RKO (cell line): ENCODE results near the gene C1QTNF12.

Experiments used
- DNase-seq: peaks from one replicate; pipeline ENCODE4 v3.0.0-alpha.2; 2016; ENCODE audit warnings: low spot score

The C1QTNF12 gene

DNA sequence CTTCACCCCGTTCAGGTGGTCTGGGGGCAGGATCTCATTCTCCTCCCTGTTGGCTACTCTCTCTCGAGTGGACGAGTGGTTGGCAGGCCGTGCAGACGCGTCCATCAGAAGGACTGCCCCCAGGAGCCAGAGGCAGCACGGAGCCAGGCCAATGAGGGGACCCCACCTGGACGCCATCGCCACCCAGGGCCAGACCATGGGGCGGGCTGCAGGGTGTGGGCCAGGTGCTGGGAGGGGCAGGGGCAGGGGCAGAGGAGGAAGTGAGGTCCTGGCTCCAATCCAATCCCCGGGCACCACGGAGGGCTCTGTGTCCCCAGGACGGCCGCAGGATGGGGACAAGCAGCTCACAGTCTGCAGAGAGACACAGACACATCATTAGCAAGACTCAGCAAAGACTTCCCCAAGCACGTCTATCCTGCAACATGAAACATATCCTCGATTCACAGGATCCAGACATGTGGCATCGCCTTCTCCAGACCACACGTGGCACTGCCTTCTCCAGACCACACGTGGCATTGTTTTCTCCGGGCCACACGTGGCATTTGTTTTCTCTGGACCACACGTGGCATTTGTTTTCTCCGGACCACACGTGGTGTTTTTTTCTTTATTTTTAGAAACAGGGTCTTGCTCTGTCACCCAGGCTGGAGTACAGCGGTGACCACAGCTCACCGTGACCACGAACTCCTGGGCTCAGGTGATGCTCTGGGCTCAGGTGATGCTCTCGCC lies 17.8 kb downstream of the C1QTNF12 start:
- DNase-seq, result no peak

DNA sequence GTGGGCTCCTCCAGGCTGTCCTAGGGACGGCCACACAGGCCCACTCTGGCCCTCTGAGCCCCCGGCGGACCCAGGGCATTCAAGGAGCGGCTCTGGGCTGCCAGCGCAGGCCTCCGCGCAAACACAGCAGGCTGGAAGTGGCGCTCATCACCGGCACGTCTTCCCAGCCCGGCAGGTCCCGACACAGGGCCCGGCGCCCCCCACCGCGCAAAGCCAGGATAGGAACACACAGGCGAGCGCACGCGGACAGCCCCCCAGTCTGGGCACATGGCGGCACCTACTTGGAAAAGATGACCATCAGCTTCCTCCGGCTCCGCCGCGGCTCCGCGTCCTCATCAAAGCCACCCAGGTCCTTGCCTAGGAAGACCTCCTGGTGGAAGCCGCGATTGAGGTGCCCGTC lies 18.3 kb downstream of the C1QTNF12 start:
- DNase-seq, result no peak

DNA sequence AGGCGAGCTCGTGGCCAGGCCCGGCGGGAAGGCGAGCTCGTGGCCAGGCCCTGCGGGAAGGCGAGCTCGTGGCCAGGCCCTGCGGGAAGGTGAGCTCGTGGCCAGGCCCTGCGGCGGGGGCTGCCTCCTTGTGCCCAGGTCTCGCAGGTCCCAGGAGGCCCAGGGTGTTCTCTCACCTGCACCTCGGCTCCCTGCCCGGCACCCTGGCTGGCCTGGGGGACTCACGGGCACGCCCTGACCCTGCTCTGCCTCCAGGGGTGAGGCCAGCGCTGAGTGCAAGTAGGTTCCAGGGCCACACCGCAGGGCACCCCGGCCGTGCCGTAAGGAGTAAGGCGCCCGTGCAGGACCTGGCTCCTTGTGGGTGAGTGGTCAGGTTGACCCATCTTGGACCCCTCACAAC lies 19.1 kb downstream of the C1QTNF12 start:
- DNase-seq, result no peak

DNA sequence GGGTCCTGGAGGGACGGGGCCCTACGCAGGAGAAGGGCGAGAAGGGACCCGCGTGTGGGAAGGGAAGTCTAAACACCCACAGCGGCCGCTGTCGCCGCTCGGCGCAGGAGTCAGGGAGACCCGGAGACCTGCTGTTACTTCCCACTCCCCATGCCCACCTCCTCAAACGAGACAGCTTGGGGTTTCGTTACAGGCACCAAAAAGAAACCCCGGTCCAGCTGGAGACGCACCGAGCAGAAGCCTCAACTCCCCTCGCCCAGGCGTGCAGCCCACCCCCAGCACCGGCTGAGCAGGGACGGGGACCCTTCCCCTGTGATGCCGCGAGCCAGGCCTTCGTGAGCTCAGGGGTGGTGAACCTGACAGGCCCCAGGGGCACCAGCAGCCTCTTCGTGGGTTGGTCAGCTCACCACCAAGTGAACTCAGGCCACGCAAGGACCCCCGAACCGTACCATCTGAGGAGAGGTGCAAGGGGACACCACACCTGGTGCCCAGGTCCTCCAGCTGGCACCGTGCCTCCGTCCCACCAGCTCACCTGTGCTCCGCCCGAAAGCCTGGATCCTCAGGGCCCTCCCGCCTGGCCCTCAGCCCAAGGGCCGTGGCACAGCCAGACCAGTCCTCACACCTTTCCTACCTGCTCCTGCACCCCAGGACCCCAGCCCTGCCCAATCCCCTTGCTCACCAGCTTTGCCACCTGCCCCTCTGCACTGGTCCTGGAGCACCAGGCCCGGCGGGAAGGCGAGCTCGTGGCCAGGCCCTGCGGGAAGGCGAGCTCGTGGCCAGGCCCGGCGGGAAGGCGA lies 19.8 kb downstream of the C1QTNF12 start:
- DNase-seq, result no peak

DNA sequence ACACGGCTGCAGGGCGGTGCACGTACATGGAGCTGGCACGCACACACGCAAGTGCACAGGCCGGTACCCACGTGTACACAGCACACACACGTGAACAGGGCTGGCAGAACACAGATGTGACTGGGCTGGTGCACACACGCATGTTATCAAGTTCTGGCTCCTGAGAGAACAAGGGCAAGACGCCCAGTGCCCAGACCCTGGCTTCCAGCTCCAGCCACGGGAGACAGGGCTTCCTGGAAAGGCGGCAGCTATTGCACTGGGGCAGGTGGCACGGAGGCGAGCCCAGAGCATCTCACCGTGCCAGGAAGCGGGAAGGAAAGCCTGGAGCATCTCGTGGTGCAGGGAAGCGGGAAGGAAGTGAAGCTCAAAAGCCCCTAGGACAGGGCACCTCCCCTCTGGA lies 20.6 kb downstream of the C1QTNF12 start:
- no peak for DNase-seq

- DNase-seq, result no peak
Observed at GRCh38 chr1:1225238-1225845, 21.2 kb downstream of the C1QTNF12 start.

- no peak for DNase-seq
Observed at GRCh38 chr1:1223891-1224290, 22.6 kb downstream of the C1QTNF12 start.

- DNase-seq, result no peak
Observed at GRCh38 chr1:1223321-1223720, 23.2 kb downstream of the C1QTNF12 start.

- no peak for DNase-seq
Observed at GRCh38 chr1:1222575-1223225, 23.8 kb downstream of the C1QTNF12 start.

GRCh38 chr1:1221887-1222574 lies 24.5 kb downstream of the C1QTNF12 start:
- DNase-seq, result no peak

DNA sequence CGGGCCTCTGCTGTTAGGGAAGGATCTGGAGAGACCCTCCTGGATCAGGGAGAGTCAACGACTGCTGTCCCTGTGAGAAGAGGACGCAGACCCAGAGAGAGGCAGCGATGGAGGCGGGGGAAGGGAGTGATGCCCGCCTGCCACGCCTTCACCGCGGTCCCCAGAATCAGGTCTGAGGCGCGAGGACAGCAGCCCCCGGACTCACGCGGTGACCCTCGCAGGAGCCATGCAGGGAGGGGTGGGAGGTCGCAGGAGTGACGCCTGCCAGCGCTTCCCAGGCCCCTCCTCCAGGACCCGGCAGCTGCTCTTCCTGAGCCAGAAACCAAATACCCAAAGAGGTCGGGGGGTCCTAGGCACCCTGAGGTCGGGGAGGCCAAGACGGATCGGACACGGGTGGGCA lies 26.3 kb downstream of the C1QTNF12 start:
- no peak for DNase-seq

DNA sequence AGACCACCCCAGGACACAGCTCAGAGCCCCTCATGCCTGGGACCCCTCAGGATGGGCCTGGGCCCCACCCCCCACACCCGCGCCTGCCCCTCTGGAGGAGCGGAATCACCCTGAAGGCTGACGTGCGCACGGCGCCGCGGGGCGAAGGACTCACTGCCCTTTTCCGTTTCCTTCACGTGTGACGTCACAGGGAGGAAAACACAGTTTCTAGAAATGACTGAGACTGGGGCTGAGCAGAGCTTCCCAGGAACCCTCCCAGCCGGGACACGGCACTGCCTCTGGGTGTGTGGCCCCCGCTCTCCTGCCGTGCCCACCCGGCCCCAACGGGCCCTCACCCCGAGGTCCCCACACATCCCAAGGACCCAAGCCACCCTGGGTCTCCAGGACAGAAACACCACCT lies 27.2 kb downstream of the C1QTNF12 start:
- no peak for DNase-seq

GRCh38 chr1:1218524-1219200 lies 27.9 kb downstream of the C1QTNF12 start:
- DNase-seq, result no peak

DNA sequence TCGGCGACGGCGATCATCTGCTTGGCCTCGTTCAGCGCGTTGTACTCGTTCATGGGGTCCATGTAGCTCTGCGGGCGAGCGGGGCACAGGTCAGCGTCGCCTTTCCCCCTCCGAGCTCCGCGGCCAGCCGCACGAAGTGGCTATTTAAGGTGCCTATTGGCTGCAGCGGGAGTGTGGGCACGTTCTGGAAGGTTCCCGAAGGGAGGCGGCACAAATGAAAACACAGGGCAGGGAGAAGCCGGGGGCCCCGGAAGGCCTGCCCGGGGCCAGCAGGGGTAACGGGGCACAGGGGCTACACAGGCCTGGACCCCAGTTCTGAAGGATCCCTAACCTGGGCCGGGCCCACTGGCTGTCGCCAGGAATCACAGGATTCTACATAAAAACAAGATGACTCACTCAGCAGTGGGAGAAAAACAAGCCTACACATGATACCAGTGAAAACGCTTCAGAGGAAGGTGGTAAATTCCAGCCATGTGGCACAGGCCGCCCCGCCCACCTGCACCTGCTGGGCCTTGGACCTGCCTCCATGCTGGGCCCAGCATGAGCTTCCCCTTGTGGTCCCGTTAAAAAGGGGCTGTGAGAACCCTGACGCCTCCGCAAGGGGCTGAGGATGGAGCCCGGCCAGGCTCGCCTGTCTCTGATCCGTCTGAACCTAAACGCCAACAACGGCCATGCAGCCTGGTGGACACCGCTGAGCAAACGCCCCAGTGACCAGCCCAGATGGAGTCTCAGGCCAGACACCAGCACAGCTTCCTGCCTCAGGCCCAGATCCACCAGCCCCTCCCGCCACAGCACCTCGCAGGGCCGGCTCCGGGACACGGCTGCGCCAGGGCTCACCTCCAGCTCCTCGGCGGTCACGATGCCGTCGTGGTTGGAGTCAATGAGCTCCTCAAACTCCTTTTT lies 28.6 kb downstream of the C1QTNF12 start:
- no peak for DNase-seq

- no peak for DNase-seq
Observed at GRCh38 chr1:1216770-1217620, 29.5 kb downstream of the C1QTNF12 start.

DNA sequence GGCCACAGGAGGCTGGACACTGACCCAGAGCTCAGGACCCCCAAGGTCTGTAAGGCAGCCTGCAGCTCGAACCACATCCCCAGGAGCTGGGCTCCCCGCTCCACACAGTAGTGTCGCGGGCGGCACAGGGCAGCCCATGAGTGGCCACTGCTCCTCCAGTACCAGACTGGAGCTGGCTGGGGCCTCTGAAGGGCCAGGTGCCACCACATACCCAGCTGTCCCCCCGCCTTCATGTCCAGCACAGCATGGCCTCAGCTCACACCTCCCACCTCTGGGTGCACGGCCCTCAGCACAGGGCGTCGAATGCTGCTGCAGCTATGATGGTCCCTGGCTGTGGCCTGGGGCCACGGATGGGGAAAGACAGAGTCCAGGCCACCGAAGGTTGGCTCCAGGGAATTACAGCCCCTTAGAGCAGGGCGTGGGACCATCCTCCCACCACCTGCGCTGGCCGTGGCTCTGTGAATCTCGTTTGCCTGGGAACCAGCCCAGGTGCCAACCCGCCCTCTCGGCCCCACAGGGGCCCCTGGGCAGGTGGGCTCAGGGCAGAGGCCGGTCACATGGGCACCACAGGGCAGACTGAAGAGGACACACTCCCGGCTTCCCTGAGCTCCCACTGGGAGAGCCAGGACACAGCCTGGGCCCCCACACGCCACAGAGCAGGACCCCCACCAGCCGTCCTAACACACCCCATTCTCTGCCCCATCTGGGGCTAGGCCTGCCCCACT lies 30.5 kb downstream of the C1QTNF12 start:
- no peak for DNase-seq

- no peak for DNase-seq
Observed at GRCh38 chr1:1215080-1215676, 31.3 kb downstream of the C1QTNF12 start.
